SK-N-SH (cell line): ENCODE measurements around the gene WRNIP1. TPM values are rescaled to one million over a fixed set of nuclear protein-coding genes. Genes with fewer than 3 reads are reported as not detected.

Experiments
- CTCF ChIA-PET: fragments of 300-600, 350-600 bp; formaldehyde crosslinking; extraction: SDS; loops from one replicate; lab custom pipeline; 2021; lab: Yijun Ruan, JAX
- POLR2A ChIA-PET: fragments of 350-600 bp; sonication (Branson Sonifier 250); formaldehyde crosslinking; extraction: SDS; loops from one replicate; lab custom pipeline; 2020; ENCODE audit warnings: antibody characterized with exemption, inconsistent platforms; lab: Yijun Ruan, JAX
- DNase-seq: peaks from one replicate; pipeline ENCODE4 v3.0.0; 2012
- H2AFZ ChIP-seq: fragments of 200-600 bp; sonication (generic); 2 replicates; pipeline ENCODE4 v1.8.1; 2016; ENCODE audit warnings: antibody characterized with exemption, mild to moderate bottlenecking, low read depth
- H3F3A ChIP-seq: fragments of 200-600 bp; sonication (generic); replicated peaks from 2 replicates; pipeline ENCODE3; 2016; ENCODE audit warnings: antibody characterized with exemption, mild to moderate bottlenecking; ENCODE audit not compliant: insufficient read depth
- H3K27ac ChIP-seq, 2 experiments: fragments of 200-500 bp in 1 of 2; fragments of 200-600 bp in 1 of 2; sonication (Bioruptor generic) in 1 of 2; sonication (generic), shearing (Covaris generic) in 1 of 2; 2 replicates each; pipeline versions ENCODE4 v1.5.1 to v1.6.1; 2014 to 2016; ENCODE audit warnings: low read depth in 2 of 2, inconsistent platforms in 1 of 2, low read length in 1 of 2, mild to moderate bottlenecking in 1 of 2, mixed read lengths in 1 of 2
- H3K27me3 ChIP-seq: fragments of 200-600 bp; sonication (generic), shearing (Covaris generic); 2 replicates; pipeline ENCODE4 v1.6.1; 2016; ENCODE audit warnings: mixed run types; ENCODE audit not compliant: insufficient read depth
- H3K36me3 ChIP-seq, 2 experiments: fragments of 200-500 bp in 1 of 2; fragments of 200-600 bp in 1 of 2; sonication (Bioruptor generic) in 1 of 2; sonication (generic) in 1 of 2; replicated peaks in 1 of 2; 2 replicates each; pipeline versions ENCODE3 to v1.5.1; 2014 to 2016; ENCODE audit warnings: low read length in 1 of 2, mild to moderate bottlenecking in 1 of 2; ENCODE audit not compliant: insufficient read depth in 2 of 2, control insufficient read depth in 1 of 2
- H3K4me1 ChIP-seq, 2 experiments: fragments of 200-500 bp in 1 of 2; fragments of 200-600 bp in 1 of 2; sonication (Bioruptor generic) in 1 of 2; sonication (generic), shearing (Covaris generic) in 1 of 2; 2 replicates each; pipeline versions ENCODE4 v1.5.1 to v1.6.1; 2014 to 2016; ENCODE audit warnings: low read depth in 1 of 2, low read length in 1 of 2, mixed run types in 1 of 2; ENCODE audit not compliant: insufficient read depth in 2 of 2, control insufficient read depth in 1 of 2
- H3K4me2 ChIP-seq: fragments of 200-600 bp; sonication (generic), shearing (Covaris generic); 2 replicates; pipeline ENCODE4 v1.6.1; 2017; ENCODE audit warnings: mixed run types
- H3K4me3 ChIP-seq, 2 experiments: fragments of 200-500 bp in 1 of 2; fragments of 200-600 bp in 1 of 2; sonication (Bioruptor generic) in 1 of 2; sonication (generic), shearing (Covaris generic) in 1 of 2; 2 replicates each; pipeline versions ENCODE4 v1.5.1 to v1.8.1; 2014 to 2016; ENCODE audit warnings: low read depth in 2 of 2, inconsistent platforms in 1 of 2, low read length in 1 of 2, mild to moderate bottlenecking in 1 of 2, mixed read lengths in 1 of 2, moderate library complexity in 1 of 2
- H3K79me2 ChIP-seq: fragments of 200-600 bp; sonication (generic); 2 replicates; pipeline ENCODE4 v1.8.1; 2017; ENCODE audit warnings: mild to moderate bottlenecking; ENCODE audit not compliant: insufficient read depth
- H3K9ac ChIP-seq: fragments of 200-600 bp; sonication (generic); 2 replicates; pipeline ENCODE4 v1.6.1; 2017; ENCODE audit warnings: mixed run types
- H3K9me2 ChIP-seq: fragments of 200-600 bp; sonication (generic); 2 replicates; pipeline ENCODE4 v1.6.1; 2017; ENCODE audit warnings: mixed run types
- H3K9me3 ChIP-seq: fragments of 200-600 bp; sonication (generic); 2 replicates; pipeline ENCODE4 v1.6.1; 2017; ENCODE audit warnings: mixed run types, mild to moderate bottlenecking, moderate library complexity
- H4K20me1 ChIP-seq: fragments of 200-600 bp; sonication (generic); 2 replicates; pipeline ENCODE4 v1.6.1; 2017; ENCODE audit warnings: mild to moderate bottlenecking, mixed run types; ENCODE audit not compliant: insufficient read depth
- ELF1 ChIP-seq: IDR thresholded peaks from 2 replicates; pipeline ENCODE4 v1.4.0; 2012
- GATA2 ChIP-seq: sonication (generic); formaldehyde crosslinking; IDR thresholded peaks from 2 replicates; pipeline ENCODE4 v1.5.0; 2020; ENCODE audit warnings: mild to moderate bottlenecking, missing genetic modification reagents
- JUND ChIP-seq: IDR thresholded peaks from 2 replicates; pipeline ENCODE4 v1.4.0; 2012
- MEF2A ChIP-seq: IDR thresholded peaks from 2 replicates; pipeline ENCODE4 v1.4.0; 2012; ENCODE audit warnings: low read depth, borderline replicate concordance
- MXI1 ChIP-seq: IDR thresholded peaks from 2 replicates; pipeline ENCODE4 v1.6.1; 2012; ENCODE audit warnings: mild to moderate bottlenecking, low read depth, low read length, improper control_type of control experiment
- NRF1 ChIP-seq: IDR thresholded peaks from 2 replicates; pipeline ENCODE4 v1.6.1; 2012; ENCODE audit warnings: low read depth, mild to moderate bottlenecking, low read length
- RAD21 ChIP-seq: IDR thresholded peaks from 2 replicates; pipeline ENCODE4 v1.6.1; 2012; ENCODE audit warnings: mild to moderate bottlenecking, low read length
- REST ChIP-seq: IDR thresholded peaks from 2 replicates; pipeline ENCODE4 v1.6.1; 2012; ENCODE audit warnings: mild to moderate bottlenecking, low read depth, low read length, moderate library complexity
- RXRA ChIP-seq: IDR thresholded peaks from 2 replicates; pipeline ENCODE4 v1.4.0; 2012; ENCODE audit warnings: low read depth, mild to moderate bottlenecking, borderline replicate concordance
- TAF1 ChIP-seq: IDR thresholded peaks from 2 replicates; pipeline ENCODE4 v1.6.1; 2012; ENCODE audit warnings: low read depth, mild to moderate bottlenecking, low read length, moderate library complexity, borderline replicate concordance
- USF1 ChIP-seq: IDR thresholded peaks from 2 replicates; pipeline ENCODE4 v1.4.0; 2012; ENCODE audit warnings: low read depth, borderline replicate concordance
- WGBS: methylation state at CpG from one replicate; pipeline ENCODE4 v1.1.6; 2017; ENCODE audit warnings: low lambda C conversion rate; 5-methylcytosine and 5-hydroxymethylcytosine counted together
- polyA plus RNA-seq, 3 experiments: library from polyadenylated mRNA; depleted of rRNA; stranded (reverse); fragments of >200 nt; gene quantifications; 2 replicates each; pipeline ENCODE4 v1.2.3, GENCODE V29; 2012

Gene WRNIP1
- polyA plus RNA-seq, 1 of the 3 experiments (the other 2 are of a cell fraction), result 47.5 TPM

- ChIA-PET POLR2A (no interaction called here), CTCF (no interaction called here)
- Histone ChIP-seq H3F3A (no peaks in the 10 kb centered on the region), H3K4me1 (no peaks in the 10 kb centered on the region; a peak in 1 of 4 replicates), H3K9ac (no peak overlapping the region), H3K79me2 (no peaks in the 10 kb centered on the region), H3K9me2 (no peaks in the 10 kb centered on the region), H3K4me2 (no peak overlapping the region), H3K27ac (no peak overlapping the region), H3K9me3 (no peaks in the 10 kb centered on the region; the same call in 1 of the 2 replicates), H4K20me1 (no peaks in the 10 kb centered on the region), H3K36me3 (no peaks in the 10 kb centered on the region), H2AFZ (no peak overlapping the region), H3K4me3 (no peak overlapping the region), H3K27me3 (no peaks in the 10 kb centered on the region)
- DNase-seq, result no peak
- TF ChIP-seq REST (no peak), MXI1 (no peak), MEF2A (no peak), RXRA (no peak), RAD21 (no peak), ELF1 (no peak), JUND (no peak), TAF1 (no peak)
Observed at GRCh38 chr6:2816158-2816557, 51.0 kb downstream of the WRNIP1 start.

- TF ChIP-seq TAF1 (no peak), GATA2 (no peak), USF1 (no peak), NRF1 (no peak)
- peak overlapping the region; percentile 25; the same call in 1 of the 2 replicates for H3K9ac ChIP-seq
- no peaks in the 10 kb centered on the region; a peak in 2 of 4 replicates for H3K4me1 ChIP-seq
- POLR2A ChIA-PET, result no interaction called here
- H3K27ac ChIP-seq, result peak overlapping the region; percentile 70 to 71; a peak in 3 of 4 replicates
- no peaks in the 10 kb centered on the region for H3F3A ChIP-seq
- peak overlapping the region; percentile 36; the same call in 1 of the 2 replicates for H2AFZ ChIP-seq
- no peaks in the 10 kb centered on the region for H3K79me2 ChIP-seq
- no peaks in the 10 kb centered on the region for H4K20me1 ChIP-seq
- WGBS, result 74% methylated on average over 4 of the region's 4 CpGs
- no peaks in the 10 kb centered on the region for H3K27me3 ChIP-seq
- H3K4me2 ChIP-seq, result peak overlapping the region; percentile 34; the same call in 1 of the 2 replicates
- H3K4me3 ChIP-seq, result no peak overlapping the region
- no peak for DNase-seq
- no peaks in the 10 kb centered on the region; the same call in 1 of the 2 replicates for H3K9me3 ChIP-seq
- H3K9me2 ChIP-seq, result no peaks in the 10 kb centered on the region
- CTCF ChIA-PET, result interaction anchor here (0.5 to 1.6 kb wide), 4 partner anchors 10 to 78 kb away, joined by 3 to 8 read pairs (median 3); no protein-coding TSS in a partner anchor
- H3K36me3 ChIP-seq, result no peaks in the 10 kb centered on the region
Observed at GRCh38 chr6:2817903-2818443, 52.8 kb downstream of the WRNIP1 start.
